IPS-18a (cell line): ENCODE measurements around the gene KCNJ18.
"Not testable (repeated sequence)": the region's sequence is repeated elsewhere in the genome, so short reads cannot be mapped to it uniquely, and the experiment has no call there.

Source experiments
- H3K27ac ChIP-seq: one replicate; pipeline ENCODE4 v1.5.1; 2013; ENCODE audit warnings: low read length
- H3K27me3 ChIP-seq: one replicate; pipeline ENCODE4 v1.6.1; 2013; ENCODE audit warnings: mild to moderate bottlenecking, low read length; ENCODE audit not compliant: control insufficient read depth, insufficient read depth
- H3K36me3 ChIP-seq: one replicate; pipeline ENCODE4 v1.6.1; 2013; ENCODE audit warnings: low read depth, low read length; ENCODE audit not compliant: control insufficient read depth
- H3K4me1 ChIP-seq: one replicate; pipeline ENCODE4 v1.6.1; 2013; ENCODE audit warnings: low read depth, low read length; ENCODE audit not compliant: control insufficient read depth
- H3K4me3 ChIP-seq: one replicate; pipeline ENCODE4 v1.5.1; 2013; ENCODE audit warnings: low read length
- H3K9ac ChIP-seq: one replicate; pipeline ENCODE4 v1.6.1; 2013; ENCODE audit warnings: mild to moderate bottlenecking, low read length, moderate library complexity
- H3K9me3 ChIP-seq: one replicate; pipeline ENCODE4 v1.6.1; 2013; ENCODE audit warnings: low read depth, low read length; ENCODE audit not compliant: control insufficient read depth

KCNJ18 gene

DNA sequence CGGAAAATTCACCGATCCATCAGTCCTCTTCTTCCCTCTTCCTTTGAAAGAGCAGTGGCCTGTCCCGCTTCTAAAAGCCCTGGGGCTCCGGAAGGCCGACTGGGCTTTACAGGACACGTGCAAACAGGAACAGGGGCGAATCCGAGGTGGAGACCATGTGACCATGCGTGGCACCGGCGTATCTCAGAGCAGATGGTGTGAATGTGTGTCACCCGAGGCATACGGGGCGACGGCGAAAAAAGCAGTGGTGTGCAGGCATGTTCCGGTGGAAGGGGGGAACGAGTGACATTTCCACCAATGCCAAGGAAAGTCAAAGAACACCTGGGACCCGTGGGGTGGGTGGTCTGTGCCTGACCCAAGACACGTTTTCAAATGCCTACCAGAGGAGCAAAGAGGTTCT lies 10.7 kb upstream of the KCNJ18 start:
- not testable (repeated sequence) for H3K27ac ChIP-seq, H3K4me3 ChIP-seq, H3K27me3 ChIP-seq, H3K36me3 ChIP-seq, H3K4me1 ChIP-seq, H3K9ac ChIP-seq, H3K9me3 ChIP-seq

DNA sequence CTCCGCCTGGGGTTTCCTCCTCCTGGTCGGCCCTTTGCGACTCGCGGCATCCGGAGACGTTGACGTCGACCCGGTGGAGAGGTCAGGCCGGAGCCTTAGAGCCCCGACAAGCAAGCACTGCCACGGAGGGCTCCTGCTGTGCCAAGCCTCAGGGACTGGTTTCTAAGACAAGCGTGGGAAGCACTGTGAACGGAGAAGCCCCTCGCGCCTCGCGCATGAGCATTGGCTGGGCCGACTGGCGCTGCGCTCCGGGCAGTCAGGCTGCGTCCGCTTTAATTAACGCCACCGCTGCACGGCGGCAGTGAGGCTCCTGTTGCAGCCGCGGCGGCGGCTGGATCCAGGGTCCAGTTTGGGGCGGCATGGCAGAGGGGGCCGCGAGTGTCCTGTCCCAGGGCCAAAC lies 10.2 kb upstream of the KCNJ18 start:
- not testable (repeated sequence) for H3K4me1 ChIP-seq, H3K27ac ChIP-seq, H3K4me3 ChIP-seq, H3K27me3 ChIP-seq, H3K9me3 ChIP-seq, H3K36me3 ChIP-seq, H3K9ac ChIP-seq

DNA sequence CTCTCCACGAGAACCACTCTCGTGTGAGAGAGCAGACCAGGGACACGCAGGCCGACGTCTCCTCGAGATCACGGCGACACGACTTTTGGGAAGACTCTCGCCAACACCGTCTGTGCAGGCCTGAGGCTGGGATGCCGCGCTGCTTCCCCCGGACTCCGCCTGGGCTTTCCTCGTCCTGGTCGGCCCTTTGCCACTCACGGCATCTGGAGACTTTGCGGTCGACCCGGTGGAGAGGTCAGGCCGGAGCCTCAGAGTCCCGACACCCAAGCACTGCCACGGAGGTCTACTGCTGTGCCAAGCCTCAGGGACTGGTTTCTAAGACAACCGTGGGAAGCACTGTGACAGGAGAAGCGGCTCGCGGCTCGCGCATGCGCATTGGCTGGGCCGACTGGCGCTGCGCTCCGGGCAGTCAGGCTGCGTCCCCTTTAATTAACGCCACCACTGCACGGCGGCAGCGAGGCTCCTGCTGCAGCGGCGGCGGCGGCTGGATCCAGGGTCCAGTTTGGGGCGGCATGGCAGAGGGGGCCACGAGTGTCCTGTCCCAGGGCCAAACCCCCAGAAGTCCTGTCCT lies 9.1 kb upstream of the KCNJ18 start:
- not testable (repeated sequence) for H3K27me3 ChIP-seq, H3K4me1 ChIP-seq, H3K4me3 ChIP-seq, H3K27ac ChIP-seq, H3K9me3 ChIP-seq, H3K36me3 ChIP-seq, H3K9ac ChIP-seq

DNA sequence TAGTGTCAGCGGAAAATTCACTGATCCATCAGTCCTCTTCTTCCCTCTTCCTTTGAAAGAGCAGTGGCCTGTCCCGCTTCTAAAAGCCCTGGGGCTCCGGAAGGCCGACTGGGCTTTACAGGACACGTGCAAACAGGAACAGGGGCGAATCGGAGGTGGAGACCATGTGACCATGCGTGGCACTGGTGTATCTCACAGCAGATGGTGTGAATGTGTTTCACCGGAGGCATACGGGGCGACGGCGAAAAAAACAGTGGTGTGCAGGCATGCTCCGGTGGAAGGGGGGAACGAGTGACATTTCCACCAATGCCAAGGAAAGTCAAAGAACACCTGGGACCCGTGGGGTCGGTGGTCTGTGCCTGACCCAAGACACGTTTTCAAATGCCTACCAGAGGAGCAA lies 8.4 kb upstream of the KCNJ18 start:
- H3K9me3 ChIP-seq, H3K27ac ChIP-seq, H3K4me3 ChIP-seq, H3K9ac ChIP-seq, H3K4me1 ChIP-seq, H3K27me3 ChIP-seq, H3K36me3 ChIP-seq: not testable (repeated sequence)

DNA sequence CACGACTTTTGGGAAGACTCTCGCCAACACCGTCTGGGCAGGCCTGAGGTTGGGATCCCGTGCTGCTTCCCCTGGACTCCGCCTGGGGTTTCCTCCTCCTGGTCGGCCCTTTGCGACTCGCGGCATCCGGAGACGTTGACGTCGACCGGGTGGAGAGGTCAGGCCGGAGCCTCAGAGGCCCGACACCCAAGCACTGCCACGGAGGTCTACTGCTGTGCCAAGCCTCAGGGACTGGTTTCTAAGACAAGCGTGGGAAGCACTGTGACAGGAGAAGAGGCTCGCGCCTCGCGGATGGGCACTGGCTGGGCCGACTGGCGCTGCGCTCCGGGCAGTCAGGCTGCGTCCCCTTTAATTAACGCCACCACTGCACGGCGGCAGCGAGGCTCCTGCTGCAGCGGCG lies 7.9 kb upstream of the KCNJ18 start:
- not testable (repeated sequence) for H3K4me1 ChIP-seq, H3K9me3 ChIP-seq, H3K27ac ChIP-seq, H3K36me3 ChIP-seq, H3K27me3 ChIP-seq, H3K4me3 ChIP-seq, H3K9ac ChIP-seq

DNA sequence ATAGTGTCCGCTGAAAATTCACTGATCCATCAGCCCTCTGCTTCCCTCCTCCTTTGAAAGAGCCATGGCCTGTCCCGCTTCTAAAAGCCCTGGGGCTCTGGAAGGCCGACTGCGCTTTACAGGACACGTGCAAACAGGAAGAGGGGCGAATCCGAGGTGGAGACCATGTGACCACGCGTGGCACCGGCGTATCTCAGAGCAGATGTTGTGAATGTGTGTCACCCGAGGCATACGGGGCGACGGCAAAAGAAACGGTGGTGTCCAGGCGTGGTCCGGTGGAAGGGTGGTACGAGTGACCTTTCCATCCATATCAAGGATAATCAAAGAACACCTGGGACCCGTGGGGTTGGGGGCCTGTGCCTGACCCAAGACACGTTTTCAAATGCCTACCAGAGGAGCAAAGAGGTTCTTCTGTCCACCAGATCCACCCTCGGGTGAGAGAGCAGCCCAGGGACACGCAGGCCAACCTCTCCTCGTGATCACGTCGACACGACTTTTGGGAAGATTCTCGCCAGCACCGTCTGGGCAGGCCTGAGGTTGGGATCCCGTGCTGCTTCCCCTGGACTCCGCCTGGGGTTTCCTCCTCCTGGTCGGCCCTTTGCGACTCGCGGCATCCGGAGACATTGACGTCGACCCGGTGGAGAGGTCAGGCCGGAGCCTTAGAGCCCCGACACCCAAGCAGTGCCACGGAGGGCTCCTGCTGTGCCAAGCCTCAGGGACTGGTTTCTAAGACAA lies 7.1 kb upstream of the KCNJ18 start:
- H3K9ac ChIP-seq, H3K4me1 ChIP-seq, H3K27me3 ChIP-seq, H3K27ac ChIP-seq, H3K36me3 ChIP-seq, H3K9me3 ChIP-seq, H3K4me3 ChIP-seq: not testable (repeated sequence)

DNA sequence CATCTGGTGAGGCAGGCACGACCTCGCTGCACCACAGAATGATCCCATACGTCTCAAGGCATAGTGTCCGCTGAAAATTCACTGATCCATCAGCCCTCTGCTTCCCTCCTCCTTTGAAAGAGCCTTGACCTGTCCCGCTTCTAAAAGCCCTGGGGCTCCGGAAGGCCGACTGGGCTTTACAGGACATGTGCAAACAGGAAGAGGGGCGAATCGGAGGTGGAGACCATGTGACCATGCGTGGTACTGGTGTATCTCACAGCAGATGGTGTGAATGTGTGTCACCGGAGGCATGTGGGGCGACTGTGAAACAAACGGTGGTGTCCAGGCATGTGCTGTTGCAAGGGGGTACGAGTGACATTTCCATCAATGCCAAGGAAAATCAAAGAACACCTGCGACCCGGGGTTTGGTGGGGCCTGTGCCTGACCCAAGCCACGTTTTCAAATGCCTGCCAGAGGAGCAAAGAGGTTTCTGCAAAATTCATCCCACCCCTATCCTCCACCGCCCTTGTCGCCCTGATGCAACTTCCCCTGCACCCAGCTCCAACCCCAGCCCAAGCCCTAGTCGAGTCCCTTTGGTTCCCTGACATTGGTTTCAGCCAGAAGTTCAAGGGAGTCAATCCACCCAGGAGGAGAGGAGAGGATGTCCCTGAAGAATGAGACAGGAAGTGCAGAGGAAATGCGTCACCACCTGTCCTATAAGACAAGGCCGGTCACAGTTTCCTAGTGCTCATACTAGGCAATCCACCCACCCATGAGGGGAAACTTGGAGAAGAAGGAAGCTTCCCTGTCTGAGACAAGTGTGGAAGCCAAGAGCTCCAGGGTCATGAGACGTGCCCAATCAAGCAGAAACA lies 5.9 kb upstream of the KCNJ18 start:
- H3K36me3 ChIP-seq = no peaks in the 10 kb centered on the region
- no peaks in the 10 kb centered on the region for H3K9me3 ChIP-seq
- H3K27ac ChIP-seq = no peak overlapping the region
- H3K27me3 ChIP-seq = no peaks in the 10 kb centered on the region
- H3K9ac ChIP-seq = no peak overlapping the region
- no peak overlapping the region for H3K4me3 ChIP-seq
- H3K4me1 ChIP-seq = no peaks in the 10 kb centered on the region

DNA sequence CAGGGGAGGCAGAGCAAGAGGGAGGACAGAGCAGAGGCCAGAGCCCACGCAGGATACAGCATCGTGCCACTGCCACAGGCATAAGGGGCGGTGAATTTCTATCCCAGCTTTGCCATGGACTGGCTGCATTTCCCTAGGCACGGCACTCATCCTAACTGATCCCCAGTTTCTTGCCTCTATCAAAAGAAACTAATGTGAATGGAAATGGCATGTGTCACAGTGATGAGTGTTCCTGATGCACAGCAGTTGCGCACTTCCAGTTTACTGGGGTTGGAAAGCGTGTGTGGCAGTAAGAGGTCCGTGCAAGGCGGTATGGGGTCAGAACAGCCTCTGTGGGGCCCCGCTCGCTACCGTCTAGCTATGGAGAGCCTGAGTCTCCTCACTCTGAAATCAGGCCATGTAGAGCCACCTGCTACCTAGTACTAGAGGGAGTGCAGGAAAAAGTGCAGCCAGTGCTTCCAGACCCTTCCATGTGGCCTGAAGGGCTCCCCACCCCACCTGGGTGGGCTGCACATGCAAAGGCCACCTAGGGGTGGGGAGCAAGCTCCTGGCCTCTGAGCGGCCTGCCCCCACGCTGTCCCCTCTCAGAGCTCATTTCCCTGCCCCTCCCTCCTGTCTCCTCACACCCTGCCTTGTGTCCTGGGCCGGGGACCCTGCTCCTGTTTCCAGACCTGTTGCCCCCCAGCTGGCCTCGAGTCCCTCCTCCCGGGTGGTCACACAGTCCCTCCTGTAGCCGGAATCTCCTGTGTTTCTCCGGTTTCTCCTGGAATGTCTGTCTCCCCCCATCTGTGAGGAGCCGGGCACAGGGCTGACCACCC lies 5.0 kb upstream of the KCNJ18 start:
- no peaks in the 10 kb centered on the region for H3K36me3 ChIP-seq
- H3K4me3 ChIP-seq = no peak overlapping the region
- H3K27me3 ChIP-seq = no peaks in the 10 kb centered on the region
- H3K9ac ChIP-seq = no peak overlapping the region
- no peak overlapping the region for H3K27ac ChIP-seq
- H3K9me3 ChIP-seq = no peaks in the 10 kb centered on the region
- H3K4me1 ChIP-seq = no peaks in the 10 kb centered on the region

DNA sequence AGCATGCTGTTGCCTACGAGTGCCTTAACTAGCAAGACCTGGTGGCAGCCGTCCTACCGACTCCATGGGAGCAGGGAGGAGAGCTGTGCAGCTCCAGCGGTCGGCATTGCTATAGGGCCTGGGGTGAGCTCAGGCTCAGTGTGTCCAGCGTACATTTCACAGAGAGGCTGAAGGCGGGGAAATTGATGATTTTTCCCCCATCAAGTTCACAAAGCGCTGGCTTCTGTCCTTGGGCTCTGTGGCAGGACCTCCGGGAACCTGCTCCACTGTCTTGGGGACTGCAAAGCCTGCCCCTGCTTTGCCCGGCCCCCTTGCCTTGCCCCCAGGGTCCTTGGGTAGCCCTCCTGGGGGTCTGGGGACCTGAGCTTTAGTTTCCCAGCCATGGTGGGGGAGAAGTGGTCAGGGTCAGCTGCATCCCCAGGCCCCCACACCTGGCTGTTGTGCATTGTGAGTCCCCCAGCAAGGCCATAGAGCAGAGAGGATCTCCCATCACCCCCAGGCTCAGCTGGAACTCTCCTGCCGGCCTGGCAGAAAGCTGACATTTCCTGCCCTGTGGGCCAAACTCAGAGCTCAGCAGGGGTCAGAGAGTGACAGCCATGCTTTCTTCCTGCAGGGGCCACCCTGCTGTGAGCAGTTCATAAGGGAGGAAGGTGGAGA lies 3.9 kb upstream of the KCNJ18 start:
- Histone ChIP-seq H3K4me1 (no peaks in the 10 kb centered on the region), H3K9me3 (no peaks in the 10 kb centered on the region), H3K27ac (no peak overlapping the region), H3K36me3 (no peaks in the 10 kb centered on the region), H3K9ac (no peak overlapping the region), H3K27me3 (no peaks in the 10 kb centered on the region), H3K4me3 (no peak overlapping the region)

DNA sequence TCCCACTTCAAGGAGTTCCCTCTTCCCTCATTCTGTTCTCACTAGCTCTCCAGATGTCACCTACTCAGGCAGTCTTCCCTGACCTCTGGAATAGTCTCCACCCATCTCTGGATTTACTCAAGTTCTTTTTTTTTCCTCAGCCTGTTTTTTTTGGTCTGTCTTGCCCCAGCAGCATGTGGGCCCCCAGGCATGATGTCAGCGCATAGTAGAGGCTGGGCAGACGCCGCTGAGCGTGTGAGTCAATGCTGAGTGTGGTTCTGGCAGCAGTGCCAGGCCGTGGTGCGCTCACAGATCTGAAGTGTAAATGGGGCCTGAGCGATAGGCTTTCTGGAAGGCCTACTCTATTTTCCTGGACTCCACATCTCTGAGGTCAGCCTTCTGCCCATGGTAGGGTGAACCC lies 2.7 kb upstream of the KCNJ18 start:
- H3K9me3 ChIP-seq = no peaks in the 10 kb centered on the region
- no peak overlapping the region for H3K27ac ChIP-seq
- no peak overlapping the region for H3K4me3 ChIP-seq
- no peaks in the 10 kb centered on the region for H3K4me1 ChIP-seq
- no peaks in the 10 kb centered on the region for H3K27me3 ChIP-seq
- no peak overlapping the region for H3K9ac ChIP-seq
- no peaks in the 10 kb centered on the region for H3K36me3 ChIP-seq

DNA sequence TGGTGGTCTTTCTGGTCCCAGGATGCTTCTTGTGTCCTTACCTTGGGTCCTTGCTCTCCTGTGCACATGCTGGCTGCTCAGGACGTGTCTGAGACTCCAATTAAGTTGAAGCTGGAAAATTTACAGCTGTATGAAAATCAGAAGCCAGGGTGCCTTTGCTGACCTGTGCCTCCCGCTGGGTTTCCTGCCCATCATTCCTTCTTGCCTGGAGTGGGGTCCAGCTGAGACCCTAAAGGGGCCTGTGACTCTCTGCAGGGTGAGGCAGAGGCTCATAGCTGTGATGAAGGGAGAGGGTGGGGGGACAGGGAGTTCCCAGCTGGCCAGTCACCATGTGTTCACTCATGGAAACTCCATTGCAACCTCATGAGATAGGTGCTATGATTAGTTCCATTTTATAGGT lies 1.5 kb upstream of the KCNJ18 start:
- H3K9ac ChIP-seq, H3K36me3 ChIP-seq, H3K27ac ChIP-seq, H3K9me3 ChIP-seq, H3K4me3 ChIP-seq, H3K4me1 ChIP-seq, H3K27me3 ChIP-seq: not testable (repeated sequence)
